SK-N-MC (cell line): ENCODE measurements around the gene GIGYF2.

Experiments
- DNase-seq: peaks from one replicate; pipeline ENCODE4 v3.0.0-alpha.2; 2011; ENCODE audit warnings: low read depth, low spot score
- H3K27ac ChIP-seq: fragments of 200-600 bp; sonication (generic); 2 replicates; pipeline ENCODE4 v1.5.1; 2016; ENCODE audit warnings: mixed run types
- H3K36me3 ChIP-seq: fragments of 200-600 bp; sonication (generic); 2 replicates; pipeline ENCODE4 v1.6.1; 2017; ENCODE audit warnings: antibody characterized with exemption, low read length, mixed read lengths; ENCODE audit not compliant: insufficient read depth
- H3K4me3 ChIP-seq: fragments of 200-600 bp; sonication (generic); 2 replicates; pipeline ENCODE4 v1.5.1; 2016
- H3K9ac ChIP-seq: fragments of 200-600 bp; sonication (generic); 2 replicates; pipeline ENCODE4 v1.8.0; 2017; ENCODE audit warnings: mixed run types, mixed read lengths; ENCODE audit not compliant: insufficient read length
- H3K9me3 ChIP-seq: fragments of 200-600 bp; sonication (generic); 2 replicates; pipeline ENCODE4 v1.6.1; 2017; ENCODE audit warnings: low read depth, mild to moderate bottlenecking, antibody characterized with exemption, low read length, moderate library complexity, mixed read lengths
- EZH2 ChIP-seq: fragments of 200-600 bp; sonication (generic); IDR thresholded peaks from one replicate; pipeline ENCODE4 v1.6.1; 2017; ENCODE audit warnings: antibody characterized with exemption
- FOXP2 ChIP-seq: optimal IDR thresholded peaks from 2 replicates; pipeline ENCODE3; 2011; ENCODE audit warnings: mild to moderate bottlenecking, moderate library complexity; ENCODE audit not compliant: insufficient read depth; ENCODE audit errors: extremely low read length, control extremely low read depth
- POLR2AphosphoS5 ChIP-seq: IDR thresholded peaks from 2 replicates; pipeline ENCODE4 v1.6.1; 2012; ENCODE audit warnings: mild to moderate bottlenecking, low read depth, low read length, borderline replicate concordance

Gene GIGYF2

DNA sequence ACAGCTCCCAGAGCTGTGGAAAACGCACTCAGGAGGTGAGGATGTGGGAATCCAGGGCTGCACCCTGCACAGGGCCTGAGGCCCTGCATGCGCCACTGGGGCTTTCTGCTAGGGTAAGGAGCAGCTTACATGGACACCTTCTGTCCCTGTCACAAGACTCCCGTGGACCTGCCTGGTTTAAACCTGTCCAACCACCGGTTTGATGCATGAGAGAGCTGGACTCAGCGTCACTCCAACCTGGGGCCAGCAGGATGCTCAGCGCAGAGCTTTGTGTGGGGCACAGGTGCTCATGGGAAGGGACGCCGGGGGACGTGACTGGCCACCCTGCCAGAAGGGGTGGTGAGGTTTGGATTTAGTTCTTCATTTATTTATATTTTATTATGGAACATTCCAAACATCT, 197.1 kb downstream of the GIGYF2 start:
- Histone ChIP-seq H3K4me3 (no peak overlapping the region), H3K9ac (no peak overlapping the region), H3K9me3 (no peaks in the 10 kb centered on the region), H3K36me3 (no peaks in the 10 kb centered on the region; the same call in 1 of the 2 replicates), H3K27ac (no peak overlapping the region)
- TF ChIP-seq FOXP2 (no peak), EZH2 (no peak), POLR2AphosphoS5 (no peak)
- DNase-seq: no peak

DNA sequence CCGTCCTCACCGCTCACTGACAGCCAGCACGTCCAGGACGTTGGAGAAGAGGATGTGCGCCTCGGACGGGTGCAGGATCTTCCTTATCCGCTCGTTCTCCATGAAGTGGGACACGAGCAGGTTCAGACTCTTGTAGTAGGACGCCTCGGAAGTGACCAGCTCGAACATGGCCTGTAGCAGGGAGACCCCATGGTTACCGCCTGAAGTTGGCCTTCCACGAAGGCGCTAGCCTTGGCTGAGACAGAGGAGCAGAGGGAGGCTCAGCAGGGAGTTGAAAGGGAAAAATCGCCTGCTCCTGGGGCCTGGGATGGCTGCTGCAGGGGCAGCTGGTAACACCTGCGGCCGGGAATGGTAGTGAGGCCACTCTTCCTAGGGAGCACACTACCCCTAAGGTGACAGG, 197.6 kb downstream of the GIGYF2 start:
- no peak overlapping the region for H3K27ac ChIP-seq
- no peak overlapping the region for H3K9ac ChIP-seq
- no peaks in the 10 kb centered on the region for H3K9me3 ChIP-seq
- H3K4me3 ChIP-seq: no peak overlapping the region
- DNase-seq: no peak
- TF ChIP-seq EZH2 (no peak), FOXP2 (no peak)
- H3K36me3 ChIP-seq: no peaks in the 10 kb centered on the region; the same call in 1 of the 2 replicates

DNA sequence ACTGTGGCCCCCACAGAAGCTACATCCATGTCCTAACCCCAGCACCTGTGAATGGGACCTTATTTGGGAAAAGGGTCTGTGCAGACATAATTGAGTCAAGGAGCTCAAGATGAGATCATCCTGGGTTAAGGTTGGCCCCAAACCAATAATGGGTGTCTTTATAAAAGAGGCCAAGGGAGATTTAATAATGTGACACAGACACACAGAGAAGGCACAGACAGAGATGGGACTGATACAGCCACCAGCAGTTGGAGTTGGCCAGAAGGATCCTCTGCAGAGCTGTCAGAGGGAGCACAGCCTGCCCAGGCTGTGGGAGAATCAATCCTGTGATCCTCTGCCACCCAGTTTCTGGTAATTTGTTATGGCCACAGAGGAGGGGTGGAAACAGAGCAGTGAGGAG, 199.0 kb downstream of the GIGYF2 start:
- no peaks in the 10 kb centered on the region; the same call in 1 of the 2 replicates for H3K36me3 ChIP-seq
- no peak for DNase-seq

DNA sequence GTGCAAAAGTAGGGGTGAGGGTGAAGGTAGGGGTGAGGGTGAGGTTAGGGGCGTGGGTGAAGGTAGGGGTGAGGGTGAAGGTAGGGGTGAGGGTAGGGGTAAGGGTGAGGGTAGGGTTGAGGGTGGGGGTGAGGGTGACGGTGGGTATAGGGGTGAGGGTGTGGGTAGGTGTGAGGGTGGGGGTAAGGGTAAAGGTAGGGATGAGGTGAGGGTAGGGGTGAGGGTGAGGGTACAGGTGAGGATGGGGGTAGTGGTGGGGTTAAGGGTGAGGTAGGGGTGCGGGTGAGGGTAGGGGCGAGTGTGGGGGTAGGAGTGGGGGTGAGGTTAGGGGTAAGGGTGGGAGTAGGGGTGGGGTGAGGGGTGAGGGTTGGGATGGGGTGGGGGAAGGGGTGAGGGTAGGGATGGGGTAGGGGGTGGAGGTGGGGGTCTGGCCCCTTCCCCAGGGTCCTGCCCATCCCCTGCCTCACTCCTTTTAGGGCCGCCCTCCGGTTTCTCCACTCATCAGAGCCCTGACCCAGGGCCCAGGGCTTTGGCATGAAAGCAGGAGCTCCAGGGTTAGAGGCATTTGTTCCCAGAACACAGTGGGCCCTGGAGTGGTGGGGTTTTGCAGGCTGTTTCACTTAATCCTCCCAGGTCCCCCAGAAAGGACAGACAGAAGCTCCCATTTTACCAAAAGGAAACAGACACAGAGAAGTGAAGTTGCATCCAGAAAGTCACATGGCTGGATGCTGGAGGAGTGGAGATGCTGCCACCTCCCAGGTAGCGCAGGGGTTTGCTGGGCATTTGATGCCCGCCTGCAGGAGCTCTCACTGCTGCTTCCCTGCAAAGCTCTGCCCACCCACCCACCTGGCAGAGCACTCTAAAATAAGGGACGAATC, 199.8 kb downstream of the GIGYF2 start:
- Histone ChIP-seq H3K27ac (no peak overlapping the region), H3K9ac (no peak overlapping the region), H3K4me3 (no peak overlapping the region), H3K9me3 (no peaks in the 10 kb centered on the region), H3K36me3 (no peaks in the 10 kb centered on the region; the same call in 1 of the 2 replicates)
- DNase-seq: no peak
- no peak for TF ChIP-seq FOXP2
- no peak for TF ChIP-seq POLR2AphosphoS5
- no peak for TF ChIP-seq EZH2

More for the DNA sequence above, 199.0 kb downstream of the GIGYF2 start:
- no peak overlapping the region for H3K27ac ChIP-seq
- H3K9me3 ChIP-seq: no peaks in the 10 kb centered on the region
- no peak overlapping the region for H3K4me3 ChIP-seq
- TF ChIP-seq EZH2: no peak
- no peak for TF ChIP-seq FOXP2
- no peak for TF ChIP-seq POLR2AphosphoS5
- no peak overlapping the region for H3K9ac ChIP-seq

DNA sequence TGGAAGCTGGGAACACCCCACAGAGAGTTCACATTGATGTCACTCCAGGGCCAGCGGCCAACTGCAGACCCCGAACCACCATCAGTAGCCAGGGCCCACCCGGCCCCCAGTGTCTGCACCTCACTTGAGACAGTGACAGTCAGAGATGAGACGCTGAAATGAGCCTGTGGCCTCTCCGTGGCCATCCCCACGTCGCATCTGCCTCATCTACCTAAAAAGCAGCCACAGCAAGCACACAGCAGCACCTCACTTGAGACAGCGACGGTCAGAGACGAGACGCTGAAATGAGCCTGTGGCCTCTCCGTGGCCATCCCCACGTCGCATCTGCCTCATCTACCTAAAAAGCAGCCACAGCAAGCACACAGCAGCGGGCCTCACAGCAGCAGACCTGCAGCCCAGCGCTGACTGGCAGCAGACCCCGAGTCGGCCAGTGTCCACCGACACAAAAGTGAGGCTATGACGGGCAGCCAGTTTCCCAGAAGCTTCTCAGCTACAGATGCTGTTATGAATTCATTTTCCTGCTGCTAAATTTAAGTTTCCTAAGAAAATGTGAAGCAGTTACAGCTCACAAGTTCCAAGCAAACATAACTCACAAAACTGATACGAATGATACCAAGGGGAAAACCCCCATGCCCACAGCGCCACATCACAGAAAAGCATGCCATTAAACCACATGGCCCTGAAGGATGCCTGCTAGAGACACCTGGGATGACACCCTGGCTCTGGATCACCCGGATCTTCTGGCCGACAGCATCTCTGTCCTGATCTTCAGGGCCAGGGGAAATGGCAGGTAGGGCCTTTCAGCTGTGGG, 200.7 kb downstream of the GIGYF2 start:
- Histone ChIP-seq H3K9me3 (no peaks in the 10 kb centered on the region), H3K4me3 (no peak overlapping the region), H3K27ac (no peak overlapping the region), H3K36me3 (no peaks in the 10 kb centered on the region; the same call in 1 of the 2 replicates), H3K9ac (no peak overlapping the region)
- DNase-seq: no peak
- no peak for TF ChIP-seq POLR2AphosphoS5
- TF ChIP-seq FOXP2: no peak
- no peak for TF ChIP-seq EZH2

DNA sequence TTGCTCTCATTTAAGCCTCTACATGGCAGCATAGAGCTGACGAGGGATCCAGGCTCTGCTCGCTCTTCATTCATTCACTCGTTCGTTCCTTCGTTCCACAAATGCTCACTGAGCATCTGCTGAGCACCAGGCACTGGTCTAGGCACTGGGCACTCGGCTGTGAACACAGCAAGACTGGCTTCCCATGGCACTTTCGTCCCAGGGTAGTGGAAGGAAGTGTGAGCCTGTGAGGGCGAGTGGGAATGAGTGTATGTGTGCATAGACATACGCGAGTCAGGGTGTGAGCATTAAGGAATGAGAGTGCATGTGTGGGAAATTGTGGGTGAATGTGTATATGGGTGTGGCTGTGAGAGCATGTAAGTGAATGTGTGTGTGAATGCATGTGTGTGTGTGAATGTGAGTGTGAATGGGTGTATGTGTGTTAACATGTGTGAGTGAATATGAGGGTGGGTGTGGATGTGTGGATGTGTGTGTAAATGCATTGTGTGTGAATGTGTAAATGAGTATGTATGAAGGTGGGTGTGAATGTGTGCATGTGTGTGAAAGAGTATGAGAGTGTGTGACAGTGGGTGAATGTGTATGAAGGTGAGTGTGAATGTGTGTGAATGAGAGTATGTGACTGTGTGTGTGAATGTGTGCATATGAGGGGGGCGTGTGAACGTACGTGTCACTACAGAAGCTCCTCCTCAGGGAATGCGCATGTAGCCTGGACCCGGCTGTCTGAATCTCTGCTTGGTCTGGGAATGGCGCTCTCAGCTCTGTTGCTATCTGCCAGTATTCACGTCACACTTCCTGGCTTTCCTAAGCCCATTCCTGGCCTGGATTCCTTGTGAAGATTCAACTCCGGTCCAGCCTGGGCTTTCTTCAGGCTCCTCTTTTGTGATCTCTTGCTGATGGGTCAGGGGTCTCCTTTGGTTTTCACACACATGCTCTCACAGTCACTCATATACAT, 201.7 kb downstream of the GIGYF2 start:
- Histone ChIP-seq H3K4me3 (no peak overlapping the region), H3K9me3 (no peaks in the 10 kb centered on the region), H3K27ac (no peak overlapping the region), H3K36me3 (no peaks in the 10 kb centered on the region; the same call in 1 of the 2 replicates), H3K9ac (no peak overlapping the region)
- TF ChIP-seq EZH2 (no peak), FOXP2 (no peak), POLR2AphosphoS5 (no peak)
- no peak for DNase-seq

DNA sequence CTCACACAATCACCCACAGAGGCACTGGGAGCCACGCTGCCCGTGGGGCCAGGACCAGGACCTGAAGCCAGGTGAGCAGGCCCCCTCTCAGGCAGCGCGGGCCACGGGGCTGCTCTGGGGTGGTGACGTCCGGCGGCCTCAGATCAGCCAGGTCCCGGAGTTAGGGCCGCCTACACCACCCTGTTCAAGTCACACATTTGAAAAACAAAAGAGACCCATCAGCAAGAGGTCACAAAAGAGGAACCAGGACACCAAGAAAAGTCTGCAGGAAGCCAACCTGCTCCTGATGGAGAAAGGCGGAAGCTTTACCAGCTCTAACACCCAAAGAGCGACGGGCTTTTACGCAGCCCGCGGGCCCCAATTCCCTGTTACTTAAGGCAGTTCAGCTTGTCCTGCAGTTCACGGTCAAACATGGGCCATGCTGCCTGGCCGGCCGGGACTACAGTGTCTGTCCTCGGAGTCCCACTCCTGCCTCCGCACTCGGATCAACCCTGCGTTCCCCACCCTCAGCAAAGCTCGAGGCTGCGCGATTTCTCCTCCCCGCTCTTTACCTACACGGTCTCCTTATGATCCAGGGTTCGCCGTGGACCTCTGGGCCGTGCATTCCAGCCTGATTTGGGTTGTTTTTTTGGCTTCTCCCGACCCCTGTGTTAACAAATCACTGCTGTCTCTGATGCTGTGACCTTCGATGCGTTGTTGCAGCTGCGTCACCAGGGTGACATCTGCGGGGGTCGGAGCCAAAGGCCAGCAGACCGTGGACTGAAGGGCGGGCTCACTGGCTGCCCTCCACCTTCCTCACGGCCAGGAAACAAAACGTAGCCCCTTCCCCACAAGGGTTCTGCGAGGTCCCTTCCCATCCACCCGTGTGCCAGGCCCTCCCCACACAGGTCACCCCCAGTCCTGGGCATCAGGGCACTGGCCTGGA, 203.9 kb downstream of the GIGYF2 start:
- TF ChIP-seq EZH2 (no peak), FOXP2 (no peak), POLR2AphosphoS5 (no peak)
- H3K36me3 ChIP-seq: no peaks in the 10 kb centered on the region; the same call in 1 of the 2 replicates
- no peak for DNase-seq
- no peaks in the 10 kb centered on the region for H3K9me3 ChIP-seq
- H3K4me3 ChIP-seq: no peak overlapping the region
- H3K27ac ChIP-seq: no peak overlapping the region
- H3K9ac ChIP-seq: no peak overlapping the region
